Activated gamma-delta T cell treated with anti-CD3 and anti-CD28 coated beads, Interleukin-2, amount 50 U/mL, for 16 hours (primary cell): ENCODE results near the gene ASXL1.
A peak's percentile ranks its signal among the peaks of the same experiment; 100 is the strongest.
"Not testable (repeated sequence)": the region's sequence is repeated elsewhere in the genome, so short reads cannot be mapped to it uniquely, and the experiment has no call there.

Experiments used
- DNase-seq: peaks from one replicate; pipeline ENCODE4 v3.0.0-alpha.2; 2020; ENCODE audit warnings: low read depth

Gene ASXL1

DNA sequence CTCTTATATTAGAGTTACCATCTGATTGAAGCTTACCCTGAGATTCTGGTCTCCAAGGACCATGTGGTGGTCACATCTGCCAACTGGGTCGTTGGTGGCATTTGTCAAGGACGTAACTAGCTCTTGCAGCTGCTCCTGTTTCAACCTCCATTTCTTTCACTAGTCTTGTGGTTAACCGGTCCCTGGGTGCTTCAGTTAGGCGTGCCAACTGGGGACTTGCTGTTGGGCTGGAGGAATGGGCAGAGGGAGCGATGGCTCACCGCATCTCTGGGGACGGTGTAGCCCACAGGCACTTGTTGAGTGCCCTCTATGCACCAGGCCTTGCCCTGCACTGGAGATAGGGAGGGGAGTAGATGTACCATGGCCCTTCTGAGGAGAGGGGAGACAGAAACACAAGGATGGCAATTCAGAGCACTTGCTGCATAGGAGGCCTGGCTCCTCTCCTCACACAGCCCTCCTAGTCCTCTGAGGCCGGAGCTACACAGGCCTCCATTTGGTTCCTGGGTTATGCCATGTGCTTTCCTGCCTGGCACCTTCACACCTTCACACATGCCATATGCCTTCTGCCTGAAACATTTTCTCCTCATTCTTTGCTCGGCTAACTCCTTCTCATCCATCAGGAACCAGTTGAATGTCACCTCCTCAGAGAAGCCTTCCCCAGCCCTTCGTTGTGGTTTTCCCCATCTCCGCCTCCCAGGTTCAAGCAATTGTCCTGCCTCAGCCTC is 20.0 kb upstream of the ASXL1 start:
- no peak for DNase-seq

DNA sequence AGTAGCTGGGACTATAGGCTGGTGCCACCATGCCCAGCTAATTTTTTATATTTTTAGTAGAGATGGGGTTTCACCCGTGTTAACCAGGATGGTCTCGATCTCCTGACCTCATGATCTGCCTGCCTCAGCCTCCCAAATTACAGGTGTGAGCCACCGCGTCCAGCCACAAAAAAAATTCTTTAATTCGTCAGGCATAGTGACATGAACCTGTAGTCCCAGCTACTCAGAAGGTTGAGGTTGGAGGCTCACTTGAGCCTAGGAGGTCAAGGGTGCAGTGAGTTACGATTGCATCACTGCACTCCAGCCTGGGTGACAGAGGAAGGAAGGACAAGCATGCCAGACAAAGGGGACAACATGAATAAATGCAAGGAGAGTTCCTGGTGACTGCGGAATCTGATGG is 19.5 kb upstream of the ASXL1 start:
- DNase-seq: no peak

DNA sequence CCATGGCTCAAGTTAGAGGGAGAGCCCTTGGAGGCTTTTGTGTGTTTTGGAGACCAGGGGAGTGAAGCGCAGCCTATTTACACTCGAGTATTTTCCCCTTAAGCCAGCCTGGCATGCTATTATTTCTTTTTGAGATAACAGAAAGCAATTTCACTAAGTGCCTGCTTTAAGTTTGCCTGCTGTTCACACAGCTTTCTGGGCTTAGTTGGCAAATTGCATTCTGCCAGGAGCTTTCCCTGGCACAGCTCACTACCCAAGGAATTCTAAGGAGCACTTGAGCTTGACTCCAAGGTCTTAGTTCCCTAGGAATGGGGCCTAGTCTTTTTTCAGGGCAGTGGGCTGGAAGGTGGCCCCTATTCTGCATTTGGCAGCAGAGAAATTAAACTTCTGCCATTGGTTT is 19.0 kb upstream of the ASXL1 start:
- no peak for DNase-seq

DNA sequence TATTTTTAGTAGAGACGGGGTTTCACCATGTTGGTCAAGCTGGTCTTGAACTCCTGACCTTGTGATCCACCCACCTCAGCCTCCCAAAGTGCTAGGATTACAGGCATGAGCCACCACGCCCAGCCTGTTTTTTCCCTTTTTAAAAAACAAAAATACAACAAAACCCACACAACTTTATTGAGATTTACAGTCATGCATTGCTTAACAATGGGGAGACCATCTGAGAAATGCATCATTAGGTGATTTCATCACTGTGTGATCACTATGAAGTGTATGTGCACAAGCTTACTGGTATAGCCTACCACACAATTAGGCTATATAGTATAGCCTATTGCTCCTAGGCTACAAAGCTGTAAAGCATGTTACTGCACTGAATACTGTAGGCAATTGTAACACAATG is 17.1 kb upstream of the ASXL1 start:
- DNase-seq: not testable (repeated sequence)

DNA sequence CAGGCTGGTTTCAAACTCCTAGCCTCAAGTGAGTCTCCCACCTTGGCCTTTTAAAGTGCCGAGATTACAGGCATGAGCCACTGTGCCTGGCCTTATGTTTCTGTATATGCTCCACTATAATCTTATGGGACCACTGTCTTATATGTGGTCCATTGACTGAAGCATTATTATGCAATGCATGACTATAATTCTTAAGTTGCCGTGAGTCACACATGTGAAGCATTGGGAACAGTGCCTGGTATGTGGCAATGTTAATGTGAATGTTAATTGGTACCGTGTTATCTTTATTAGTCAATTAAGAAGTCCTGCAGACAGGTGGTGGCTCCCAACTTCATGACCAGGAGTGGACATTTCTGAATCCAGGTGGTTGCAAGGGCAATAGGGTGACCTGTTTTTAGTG is 14.7 kb upstream of the ASXL1 start:
- DNase-seq: no peak

DNA sequence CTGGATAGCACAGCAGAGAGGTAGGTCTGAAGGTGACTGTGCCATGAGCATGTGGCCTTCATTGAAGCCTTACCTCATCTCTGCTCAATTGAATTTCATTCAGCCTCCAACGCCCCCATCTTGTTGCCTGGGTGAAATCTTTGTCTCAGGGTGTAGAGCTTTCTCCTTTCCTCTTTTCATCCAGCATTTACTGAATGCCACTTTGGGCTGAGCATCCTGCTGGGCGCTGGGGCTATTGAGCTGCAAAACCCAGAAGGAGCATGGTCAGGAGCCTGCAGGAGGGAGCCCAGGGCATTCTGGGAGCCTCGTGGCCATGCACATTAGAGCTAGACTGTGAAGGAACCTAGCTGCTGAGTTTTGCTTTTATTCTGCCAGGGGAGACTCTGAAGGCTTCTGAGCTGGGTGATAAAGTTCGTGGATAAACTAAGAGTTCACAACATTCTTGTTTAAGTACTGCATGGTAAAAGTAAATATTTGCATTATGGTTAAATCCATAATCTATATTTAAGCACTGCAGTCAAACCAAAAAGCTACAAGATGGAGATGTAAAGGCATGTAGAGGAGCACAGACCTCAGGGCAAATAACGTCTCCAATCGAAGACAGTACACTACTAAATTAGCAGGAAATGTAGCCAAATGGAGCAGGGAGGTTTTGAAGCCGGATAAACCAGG is 13.2 kb upstream of the ASXL1 start:
- no peak for DNase-seq

DNA sequence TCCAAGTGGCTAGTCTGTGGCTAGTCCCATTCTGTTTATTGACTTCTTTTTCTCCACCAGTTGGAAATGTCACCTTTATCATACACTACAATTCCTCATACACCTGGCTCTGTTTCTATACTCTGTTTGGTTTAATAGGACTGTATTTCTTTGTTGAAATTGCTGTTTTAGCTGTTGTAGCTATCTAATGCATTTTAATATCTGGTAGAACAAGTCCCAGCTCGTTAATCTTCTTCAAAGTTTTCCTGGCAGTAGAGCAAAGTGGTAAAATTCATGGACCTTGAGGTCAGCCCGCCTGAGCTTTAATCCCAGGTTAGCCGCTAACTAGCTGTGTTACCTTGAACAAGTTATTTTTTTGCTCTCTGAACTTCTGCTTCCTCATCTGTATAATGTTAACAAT is 9.9 kb upstream of the ASXL1 start:
- no peak for DNase-seq

DNA sequence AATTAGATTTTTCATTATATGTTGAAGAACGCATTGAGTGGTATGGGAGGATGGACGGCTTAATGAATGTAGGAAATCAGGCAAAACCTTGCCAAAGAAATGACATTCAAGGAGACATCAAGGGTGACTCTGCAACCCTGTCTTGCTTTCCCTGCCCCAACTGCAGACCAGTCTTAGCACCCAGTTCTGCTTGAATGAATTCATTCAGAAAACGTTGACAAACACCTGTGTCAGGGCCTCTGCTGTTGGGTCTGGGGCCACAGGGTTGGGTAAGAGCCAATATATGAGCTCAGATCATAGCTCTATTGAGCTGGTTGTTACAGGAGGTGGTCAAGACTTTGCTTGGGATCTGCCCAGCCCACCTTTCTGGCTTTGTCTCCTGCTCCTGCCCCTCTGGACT is 7.7 kb upstream of the ASXL1 start:
- no peak for DNase-seq

DNA sequence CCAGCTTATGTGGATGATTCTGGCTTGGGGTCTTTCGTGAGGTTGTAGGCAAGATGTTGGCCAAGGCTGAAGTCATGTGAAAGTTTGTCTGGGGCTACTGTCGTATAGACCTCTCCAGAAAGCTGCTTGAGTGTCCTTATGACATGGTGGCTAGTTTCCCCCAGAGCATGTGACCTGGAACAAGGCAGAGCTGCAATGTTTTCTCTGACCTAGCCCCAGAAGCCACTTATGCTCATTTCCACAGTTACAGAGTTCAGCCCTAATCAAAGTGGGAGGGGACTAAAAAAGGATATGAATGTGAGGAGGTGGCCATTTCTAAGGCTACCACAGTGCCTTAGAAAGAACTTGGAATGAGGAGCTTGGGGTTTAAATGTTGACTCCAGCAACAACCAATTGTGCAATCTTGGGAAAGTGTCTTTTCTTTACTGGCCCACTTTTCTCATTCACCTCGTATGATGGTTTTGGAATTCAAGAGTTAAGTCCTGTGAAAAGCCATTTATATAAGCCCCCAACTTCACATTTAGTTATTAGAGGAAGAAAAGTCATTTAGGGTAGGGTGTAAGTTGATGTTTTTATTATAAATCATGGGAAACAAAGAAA is 5.9 kb upstream of the ASXL1 start:
- no peak for DNase-seq

DNA sequence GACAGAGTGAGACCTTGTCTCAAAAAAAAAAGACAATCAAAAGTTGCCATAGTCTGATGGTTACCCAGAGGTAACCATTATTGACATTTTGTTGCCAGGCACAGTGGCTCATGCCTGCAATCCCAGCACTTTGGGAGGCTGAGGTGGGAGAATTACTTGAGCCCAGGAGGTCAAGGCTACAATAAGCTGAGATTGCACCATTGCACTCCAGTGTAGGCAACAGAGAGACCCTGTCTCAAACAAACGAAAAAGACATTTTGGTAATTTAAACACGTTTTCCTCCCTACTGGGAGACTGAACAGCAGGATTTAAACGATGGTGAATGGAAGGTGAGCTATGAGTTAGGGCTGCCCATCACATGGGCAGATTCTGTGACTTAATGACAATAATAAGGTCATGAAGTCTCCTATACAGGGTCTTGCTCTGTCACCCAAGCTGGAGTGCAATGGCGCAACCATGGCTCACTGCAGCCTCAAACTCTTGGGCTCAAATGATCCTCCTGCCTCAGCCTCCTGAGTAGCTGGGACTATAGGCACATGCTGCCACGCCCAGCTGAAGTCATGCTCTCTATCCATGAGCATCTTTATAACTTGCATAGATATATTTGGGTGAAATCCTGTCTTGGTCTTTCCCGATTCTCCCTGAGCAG is 4.2 kb upstream of the ASXL1 start:
- no peak for DNase-seq

DNA sequence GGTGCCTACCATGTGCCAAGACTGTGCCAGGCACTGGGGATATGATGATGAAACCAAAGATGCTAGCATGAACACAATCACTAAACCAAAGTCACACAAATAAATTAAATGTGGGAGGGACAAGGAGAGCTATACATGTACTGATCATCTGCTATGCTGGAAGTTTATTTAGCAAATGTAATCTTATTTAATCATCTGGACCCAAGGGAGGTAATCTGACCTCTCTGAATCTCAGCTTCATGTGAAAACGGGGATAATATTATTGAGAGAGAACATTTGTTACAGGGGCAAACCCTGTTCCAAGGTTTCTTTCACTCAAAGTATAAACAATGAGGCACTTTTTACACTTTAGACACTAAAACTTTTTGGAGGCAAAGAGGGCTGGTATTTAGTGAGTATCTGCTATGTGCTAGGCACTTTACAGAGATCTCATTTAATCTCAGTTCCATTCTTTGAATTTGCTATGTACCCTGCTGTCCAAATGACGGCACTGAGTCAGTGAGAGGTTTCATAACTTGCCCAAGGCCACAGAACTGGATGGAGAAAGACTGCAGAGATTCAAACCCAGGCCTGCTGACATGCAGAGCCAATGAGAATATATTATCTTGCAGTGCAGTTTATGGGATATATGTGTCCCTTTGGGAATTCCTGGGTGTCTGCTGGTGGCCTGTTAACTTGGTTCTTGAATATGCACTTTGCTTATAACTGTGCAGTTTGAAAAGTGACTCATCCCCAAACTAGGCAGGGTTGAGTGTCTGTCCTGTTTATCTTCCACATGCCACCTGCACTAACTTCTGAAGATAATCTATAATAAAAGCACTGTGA is 3.3 kb upstream of the ASXL1 start:
- DNase-seq: no peak

DNA sequence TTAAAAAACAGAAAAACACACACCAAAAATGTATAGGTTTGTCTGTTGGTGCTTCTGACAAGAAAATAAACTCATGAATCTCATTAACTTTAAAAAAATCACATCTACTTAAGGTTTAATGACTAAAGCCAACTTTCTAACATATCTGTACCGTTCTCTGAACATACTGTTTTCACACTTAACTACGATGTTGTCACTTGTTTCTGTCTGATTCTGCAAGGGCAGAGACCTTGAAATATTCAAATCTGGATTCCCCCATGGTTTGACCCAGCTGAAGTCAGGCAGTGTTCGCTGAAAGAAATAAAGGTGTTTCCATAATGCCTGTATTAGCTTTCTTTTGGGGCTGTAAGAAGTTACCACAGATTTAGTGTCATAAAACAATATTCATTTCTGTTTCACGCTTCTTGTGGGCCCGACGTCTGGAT is 2.7 kb upstream of the ASXL1 start:
- DNase-seq: no peak

DNA sequence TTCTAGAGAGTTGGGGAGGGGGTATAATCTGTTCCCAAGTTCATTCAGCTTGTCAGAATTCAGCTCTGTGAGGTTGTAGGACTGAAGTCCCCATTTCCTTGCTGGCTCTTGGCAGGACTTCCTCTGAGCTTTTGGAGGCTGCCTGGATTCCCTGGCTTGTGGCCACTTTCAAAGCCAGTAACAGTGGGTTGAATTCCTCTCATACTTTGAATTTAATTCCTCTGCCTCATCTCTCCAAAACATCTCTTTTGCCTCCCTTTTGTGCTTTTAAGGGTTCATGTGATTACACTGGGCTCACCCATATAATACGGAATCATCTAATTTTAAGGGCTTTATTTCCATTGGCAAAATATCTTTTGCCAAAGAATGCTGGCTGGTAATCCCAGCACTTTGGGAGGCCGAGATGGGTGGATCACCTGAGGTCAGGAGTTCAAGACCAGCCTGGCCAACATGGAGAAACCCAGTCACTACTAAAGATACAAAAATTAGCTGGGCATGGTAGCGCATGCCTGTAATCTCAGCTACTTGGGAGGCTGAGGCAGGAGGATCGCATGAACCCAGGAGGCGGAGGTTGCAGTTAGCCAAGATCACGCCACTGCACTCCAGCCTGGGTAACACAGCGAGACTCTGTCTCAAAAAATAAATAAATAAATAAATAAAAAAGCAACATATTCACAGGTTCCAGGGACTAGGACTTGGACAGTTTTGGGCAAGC is 2.1 kb upstream of the ASXL1 start:
- DNase-seq: not testable (repeated sequence)

DNA sequence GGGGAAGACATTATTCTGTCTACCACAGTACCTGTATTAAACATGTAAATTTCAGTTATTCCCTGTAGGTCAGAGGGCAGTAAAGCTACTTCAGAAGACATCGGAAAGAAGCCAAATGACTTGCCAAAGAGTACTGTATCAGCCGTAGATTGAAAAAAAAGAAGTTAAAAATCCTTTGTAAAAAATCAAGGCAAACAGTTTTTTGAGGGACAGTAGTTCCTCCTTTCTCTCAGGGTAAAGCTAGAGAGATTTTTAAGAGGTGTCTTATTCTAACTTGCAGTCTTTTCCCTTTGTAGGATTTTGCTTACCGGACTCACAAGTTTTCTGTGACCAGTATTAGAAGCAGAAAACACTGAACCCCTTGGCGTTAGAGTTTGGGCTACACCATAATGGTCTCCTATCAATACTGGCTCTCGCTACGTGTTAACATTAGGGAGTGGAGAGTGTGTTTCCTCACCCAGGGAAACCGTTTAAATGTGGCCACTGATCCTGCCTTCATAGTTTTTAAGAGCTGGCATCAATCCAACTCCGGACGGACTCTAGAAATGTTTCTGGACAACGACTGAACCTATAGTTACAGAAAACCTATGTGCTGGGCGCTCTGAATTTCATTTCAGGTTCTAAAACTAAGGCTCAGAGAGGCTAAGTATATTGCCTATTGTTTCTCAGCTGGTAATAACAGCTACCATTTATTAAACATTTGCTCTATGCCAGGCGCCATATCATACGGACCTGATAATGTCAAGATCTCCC is 1.3 kb upstream of the ASXL1 start:
- DNase-seq: no peak

DNA sequence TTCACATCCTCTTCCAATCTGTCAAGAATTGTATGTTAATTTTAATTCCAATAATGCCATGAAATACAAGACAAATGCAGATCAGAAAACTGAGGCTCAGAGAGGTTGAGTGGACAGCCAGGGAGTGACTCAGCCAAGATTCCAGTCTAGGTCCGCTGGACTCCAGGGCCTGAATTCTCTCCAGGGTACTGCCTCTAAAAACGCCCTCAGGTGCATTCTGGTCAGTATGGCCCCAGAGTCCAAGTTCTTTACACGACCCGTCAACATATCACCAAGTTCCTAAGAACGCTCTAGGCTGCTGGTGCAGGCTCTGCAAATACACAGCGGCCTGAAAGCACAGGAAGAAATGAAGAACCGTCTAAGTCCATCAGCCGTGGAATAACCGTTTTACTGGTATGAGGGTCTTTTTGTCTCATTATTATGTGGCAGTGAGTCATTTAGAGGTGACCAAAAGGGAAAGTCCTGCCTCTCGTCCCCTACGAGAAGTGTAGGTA is 709 bp upstream of the ASXL1 start:
- DNase-seq: no peak

DNA sequence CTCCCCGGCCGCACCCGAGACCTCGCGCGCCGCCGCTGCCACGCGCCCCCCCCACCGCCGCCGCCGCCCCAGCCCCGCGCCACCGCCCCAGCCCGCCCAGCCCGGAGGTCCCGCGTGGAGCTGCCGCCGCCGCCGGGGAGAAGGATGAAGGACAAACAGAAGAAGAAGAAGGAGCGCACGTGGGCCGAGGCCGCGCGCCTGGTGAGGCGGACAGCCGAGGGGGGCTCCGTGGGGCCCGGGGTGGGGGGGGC is 426 bp downstream of the ASXL1 start:
- DNase-seq: no peak

DNA sequence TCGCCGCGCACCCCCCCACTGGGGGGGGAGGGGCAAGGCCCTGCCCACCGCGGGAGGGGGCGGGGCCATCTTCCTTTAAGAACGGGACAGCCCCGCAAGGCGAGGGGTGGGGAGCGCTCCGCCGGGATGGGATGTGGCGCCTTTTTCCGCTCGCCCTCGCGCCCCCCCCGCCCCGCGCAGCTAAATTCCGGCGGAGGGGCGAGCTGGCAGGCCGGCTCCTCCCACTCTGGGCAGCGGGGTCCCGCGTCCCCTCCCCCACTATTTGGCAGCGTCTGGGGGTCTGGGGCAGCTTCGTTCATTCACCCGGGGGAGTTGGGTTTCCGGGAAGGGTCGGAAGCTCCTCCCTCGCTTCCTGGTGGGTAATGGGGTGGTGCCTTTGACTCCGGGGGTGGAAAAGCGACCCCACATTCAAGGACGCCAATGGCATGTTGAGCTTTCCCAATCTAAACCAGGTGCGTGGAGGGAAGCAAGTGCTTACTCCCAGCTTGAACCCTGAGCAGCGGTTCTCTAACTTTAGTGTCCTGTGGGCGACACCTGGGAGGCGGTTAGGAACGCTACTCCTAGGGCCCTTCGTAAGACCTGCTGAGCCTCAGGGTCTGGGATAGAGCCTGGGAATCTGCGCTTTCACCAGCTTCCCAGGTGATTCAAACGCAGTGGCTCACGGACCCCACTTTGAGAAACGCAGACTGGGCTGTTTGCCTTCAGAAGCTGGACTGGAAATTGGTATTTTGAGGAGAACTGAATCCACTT is 927 bp downstream of the ASXL1 start:
- DNase-seq: peak; percentile 56

DNA sequence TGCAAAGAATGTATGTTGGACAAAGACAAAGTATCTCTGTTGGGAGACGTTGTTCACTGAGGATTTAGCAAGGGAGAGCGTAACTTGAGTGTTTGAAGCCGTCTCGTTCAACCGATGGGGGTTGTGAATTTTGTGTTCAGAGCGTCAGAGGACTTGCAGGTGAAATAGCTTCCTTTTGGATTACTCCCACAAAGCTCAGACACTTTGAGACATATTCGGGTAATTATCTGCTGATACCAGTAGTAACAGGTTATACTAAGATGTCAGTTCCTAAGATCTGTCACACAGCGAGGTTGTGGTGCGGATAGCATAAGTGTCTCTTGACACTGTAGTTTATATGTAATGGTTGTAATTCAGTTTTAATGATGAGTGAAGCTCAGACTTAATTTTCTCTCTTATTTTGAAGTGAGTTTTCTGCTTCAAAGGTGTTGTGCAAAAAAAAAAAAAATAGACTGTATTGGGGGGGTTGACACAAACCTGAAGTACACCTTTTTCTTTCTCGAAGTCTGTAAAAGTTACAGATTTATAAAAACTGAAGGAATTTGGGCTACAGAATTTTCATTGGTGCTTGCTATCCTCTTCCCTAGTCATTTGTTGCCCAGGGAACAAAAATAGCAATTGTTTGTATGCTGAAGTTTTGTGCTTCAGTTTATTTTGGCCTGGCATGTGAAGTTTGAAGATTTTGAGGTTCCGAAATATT is 1.7 kb downstream of the ASXL1 start:
- no peak for DNase-seq

DNA sequence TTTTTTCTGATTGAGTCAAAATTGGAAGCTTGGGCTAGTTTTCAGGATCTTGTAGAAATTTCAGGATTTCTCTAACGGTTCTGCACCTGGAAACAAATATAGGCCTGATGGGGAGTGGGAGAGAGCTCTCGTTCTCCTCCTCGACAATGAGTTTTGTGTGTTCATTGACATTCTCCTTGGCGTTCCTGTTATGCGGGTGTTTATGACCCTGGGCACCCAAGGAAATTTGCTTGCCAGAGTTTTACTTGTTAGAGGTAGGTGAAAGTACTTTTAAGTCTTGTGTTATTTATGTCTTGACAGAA is 2.2 kb downstream of the ASXL1 start:
- no peak for DNase-seq

DNA sequence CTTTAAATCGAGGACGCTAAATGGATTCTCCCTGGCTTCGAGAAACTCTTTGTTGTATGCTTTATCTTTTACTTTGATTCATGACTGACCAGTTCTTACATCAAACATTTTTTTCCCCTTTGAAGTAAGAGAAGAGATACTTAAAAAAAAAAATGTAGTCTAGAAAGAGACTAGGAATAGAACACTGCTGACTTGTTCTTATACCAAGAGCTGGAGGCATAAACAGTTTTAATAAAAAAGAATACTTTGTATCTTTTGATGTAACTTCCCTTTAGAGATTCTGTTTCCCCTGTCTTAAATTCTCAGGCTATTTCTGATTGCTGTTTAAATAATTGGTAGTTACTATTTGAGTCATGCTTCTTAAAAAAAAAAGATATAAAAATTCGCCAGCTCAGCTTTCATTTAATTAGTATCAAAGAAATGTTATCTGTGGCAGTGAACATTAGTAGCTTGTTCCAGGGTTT is 4.8 kb downstream of the ASXL1 start:
- DNase-seq: no peak
